ENCODE results near the gene PRPH. TPM values are rescaled to one million over a fixed set of nuclear protein-coding genes. Genes with fewer than 3 reads are reported as not detected.
A peak's percentile ranks its signal among the peaks of the same experiment; 100 is the strongest.

Gene PRPH
- total and polyA plus RNA-seq, 4 donors, result 0.19 to 2.7 (median 0.67) TPM

GRCh38 chr12:49347311-49348193, 52.6 kb downstream of the PRPH start:
- Histone ChIP-seq H3K4me1 (ENCODE audit: control insufficient read depth in 5 of 5, insufficient read depth in 5 of 5, low read length in 5 of 5) (peaks cover 4 to 51% (median 16%) of the 10 kb centered on the region in 5 donors), H3K4me3 (no peak overlapping the region), H3K27ac (ENCODE audit: low read depth in 1 of 2, low read length in 1 of 2) (no peak overlapping the region), H3K9me3 (ENCODE audit: control insufficient read depth in 4 of 4, insufficient read depth in 3 of 4, low read length in 3 of 4) (no peaks in the 10 kb centered on the region), H3K9ac (ENCODE audit: insufficient read depth in 1 of 2, low read length in 2 of 2) (peak overlapping the region in 1 of 2 donors; percentile 1), H3K36me3 (ENCODE audit: control insufficient read depth in 4 of 4, insufficient read depth in 4 of 4, low read length in 4 of 4) (no peaks in the 10 kb centered on the region), H3K27me3 (ENCODE audit: control insufficient read depth in 3 of 3, insufficient read depth in 3 of 3, low read length in 2 of 3) (peaks cover 3 to 44% (median 39%) of the 10 kb centered on the region in 3 donors)
- DNase-seq (peak; percentile 92 to 94 (median 92)), ATAC-seq (ENCODE audit: insufficient read depth, low FRiP score) (peak; percentile 75)
- peak; percentile 67 for TF ChIP-seq CTCF (IDR thresholded peaks at IDR 0.05; ENCODE audit: control extremely low read depth, extremely low read depth)
- 10% methylated on average over 37 of the region's 37 CpGs for WGBS, 2 donors

Other genes with a start within 250 kb of the PRPH start
- gene KMT2D, start 234.4 kb upstream of the PRPH start, total RNA-seq, result 100 to 1,000 TPM in 1 of 2 donors, 10 to 100 TPM in 1; 58.7 to 115 TPM
- gene KMT2D, start 234.4 kb upstream of the PRPH start, polyA plus RNA-seq, result 10 to 100 TPM; 27.6 to 39.7 TPM
- gene RHEBL1, start 225.2 kb upstream of the PRPH start, total RNA-seq, result 1 to 10 TPM in 1 of 2 donors, under 1 TPM in 1; 0.51 to 2.4 TPM
- gene RHEBL1, start 225.2 kb upstream of the PRPH start, polyA plus RNA-seq, result 1 to 10 TPM; 1.8 to 2.6 TPM
- 1 to 10 TPM; 1.3 to 2.6 TPM for gene DHH, start 200.3 kb upstream of the PRPH start, total RNA-seq
- gene DHH, start 200.3 kb upstream of the PRPH start, polyA plus RNA-seq, result under 1 TPM; 0.16 to 0.64 TPM
- gene LMBR1L, start 184.3 kb upstream of the PRPH start, total RNA-seq, result 10 to 100 TPM; 38.5 to 70.1 TPM
- gene LMBR1L, start 184.3 kb upstream of the PRPH start, polyA plus RNA-seq, result 10 to 100 TPM; 34.8 to 39.0 TPM
- 100 to 1,000 TPM; 261 to 900 TPM for gene TUBA1B, start 163.8 kb upstream of the PRPH start, total RNA-seq
- 1,000 to 10,000 TPM in 1 of 2 donors, 100 to 1,000 TPM in 1; 415 to 1,091 TPM for gene TUBA1B, start 163.8 kb upstream of the PRPH start, polyA plus RNA-seq
- 100 to 1,000 TPM; 264 to 270 TPM for gene TUBA1A, start 106.1 kb upstream of the PRPH start, total RNA-seq
- gene TUBA1A, start 106.1 kb upstream of the PRPH start, polyA plus RNA-seq, result 100 to 1,000 TPM in 1 of 2 donors, 10 to 100 TPM in 1; 89.7 to 253 TPM
- gene TUBA1C, start 30.1 kb upstream of the PRPH start, total RNA-seq, result 100 to 1,000 TPM in 1 of 2 donors, 10 to 100 TPM in 1; 54.3 to 224 TPM
- gene TUBA1C, start 30.1 kb upstream of the PRPH start, polyA plus RNA-seq, result 100 to 1,000 TPM; 179 to 593 TPM
- 1 to 10 TPM; 1.2 to 4.6 TPM for gene TROAP, start 28.1 kb downstream of the PRPH start, total RNA-seq
- gene TROAP, start 28.1 kb downstream of the PRPH start, polyA plus RNA-seq, result 1 to 10 TPM; 2.4 to 4.1 TPM
- gene C1QL4, start 42.0 kb downstream of the PRPH start, total RNA-seq, result not detected
- gene C1QL4, start 42.0 kb downstream of the PRPH start, polyA plus RNA-seq, result under 1 TPM in 1 of 2 donors, not detected in 1; 0.06 TPM
- 1 to 10 TPM; 1.5 to 1.7 TPM for gene DNAJC22, start 51.7 kb downstream of the PRPH start, total RNA-seq
- gene DNAJC22, start 51.7 kb downstream of the PRPH start, polyA plus RNA-seq, result under 1 TPM; 0.24 to 0.28 TPM
- 10 to 100 TPM; 11.9 to 48.8 TPM for gene SPATS2, start 72.3 kb downstream of the PRPH start, total RNA-seq
- 1 to 10 TPM; 6.6 to 8.2 TPM for gene SPATS2, start 72.3 kb downstream of the PRPH start, polyA plus RNA-seq
- gene KCNH3, start 243.9 kb downstream of the PRPH start, total RNA-seq, result 1 to 10 TPM; 1.6 to 7.1 TPM
- 1 to 10 TPM; 1.1 to 1.6 TPM for gene KCNH3, start 243.9 kb downstream of the PRPH start, polyA plus RNA-seq